Stimulated activated CD8-positive, alpha-beta memory T cell treated with anti-CD3 and anti-CD28 coated beads, Interleukin-12 subunit alpha, Interleukin-12 subunit beta, amount 100 ng/mL, for 24 hours (primary cell): ENCODE data around the gene MACROD2.
"Not testable (repeated sequence)": the region's sequence is repeated elsewhere in the genome, so short reads cannot be mapped to it uniquely, and the experiment has no call there.

Experiments used
- DNase-seq: peaks from one replicate; pipeline ENCODE4 v3.0.0-alpha.2; 2020; ENCODE audit errors: extremely low read depth

The MACROD2 gene

DNA sequence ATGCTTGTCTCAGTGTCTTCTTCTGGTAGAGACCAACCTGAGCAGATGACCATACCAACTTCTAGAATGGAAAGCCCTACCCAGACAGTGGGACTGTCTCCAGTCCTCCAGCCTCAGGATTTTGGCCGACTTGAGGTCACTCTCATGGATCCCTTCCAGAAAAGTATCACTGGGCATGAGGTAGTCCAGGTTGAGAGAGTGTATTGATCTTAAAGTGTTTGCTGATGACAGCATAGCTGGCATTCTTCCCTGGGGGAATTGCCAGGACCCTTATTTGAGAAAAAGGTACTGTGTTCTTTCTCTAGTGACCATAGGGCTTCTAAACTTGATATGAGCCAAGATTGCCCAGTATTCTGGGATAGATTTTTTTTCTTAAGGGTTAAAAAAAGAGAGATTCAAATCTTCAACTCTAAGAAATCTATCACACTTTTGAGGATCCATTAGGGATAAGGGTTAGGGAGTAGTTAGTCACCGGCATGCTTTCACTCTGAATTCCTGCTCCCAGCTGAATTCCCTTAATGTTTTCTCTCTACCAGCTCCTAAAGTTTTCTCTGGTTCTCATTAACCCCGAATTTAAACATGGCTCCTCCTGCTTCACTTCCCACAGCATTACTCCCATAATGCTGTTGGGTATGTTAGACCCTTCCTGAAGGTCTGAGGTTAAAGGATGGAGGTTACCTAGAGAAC, 415.7 kb downstream of the MACROD2 start:
- no peak for DNase-seq

DNA sequence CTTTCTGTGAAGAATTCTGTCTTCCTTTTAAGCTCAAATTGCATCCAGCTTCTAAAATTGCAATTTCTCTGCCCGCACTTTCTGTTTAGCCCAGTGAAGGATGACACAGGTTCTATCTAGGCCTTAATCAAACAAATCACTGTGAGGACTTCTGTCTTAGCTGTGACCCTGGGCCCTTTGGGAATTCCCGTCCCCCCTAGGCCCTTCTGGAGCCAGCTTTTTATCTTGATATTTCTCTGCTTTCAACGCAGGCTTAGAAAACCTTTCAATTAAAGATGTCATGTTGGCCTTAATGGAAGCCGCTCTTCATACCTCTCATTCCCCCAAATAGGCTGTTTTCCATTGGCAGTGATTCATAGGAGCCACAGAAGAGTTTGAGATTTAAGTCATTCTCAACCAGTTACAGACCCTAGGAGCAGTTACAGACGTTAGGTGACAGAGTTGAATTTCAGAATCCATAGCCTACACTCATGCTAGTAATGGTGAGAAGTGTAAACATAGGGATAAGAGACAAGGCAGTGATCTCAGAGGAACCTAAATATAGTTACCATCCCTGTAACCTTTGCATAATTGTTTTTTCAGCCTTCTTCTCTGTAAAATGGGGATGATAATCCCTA, 416.9 kb downstream of the MACROD2 start:
- DNase-seq, result no peak

DNA sequence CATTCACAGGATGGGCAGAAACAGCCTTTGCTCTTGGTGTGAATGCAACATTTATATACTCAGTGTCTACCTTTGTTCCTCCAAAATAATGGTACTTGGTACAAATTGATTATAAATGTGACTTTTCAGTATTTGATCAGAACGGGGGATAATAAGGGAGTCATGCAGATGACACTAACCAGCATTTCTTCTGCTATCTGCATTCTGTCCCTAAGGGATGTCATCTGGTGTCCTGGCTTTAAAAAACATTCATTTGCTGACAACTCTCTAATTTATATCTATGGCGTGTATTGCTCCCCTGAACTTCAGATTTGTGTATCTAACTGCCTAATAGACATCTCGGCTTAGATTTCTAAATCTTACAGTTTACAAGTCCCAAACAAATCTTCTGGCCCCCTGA, 418.5 kb downstream of the MACROD2 start:
- no peak for DNase-seq

DNA sequence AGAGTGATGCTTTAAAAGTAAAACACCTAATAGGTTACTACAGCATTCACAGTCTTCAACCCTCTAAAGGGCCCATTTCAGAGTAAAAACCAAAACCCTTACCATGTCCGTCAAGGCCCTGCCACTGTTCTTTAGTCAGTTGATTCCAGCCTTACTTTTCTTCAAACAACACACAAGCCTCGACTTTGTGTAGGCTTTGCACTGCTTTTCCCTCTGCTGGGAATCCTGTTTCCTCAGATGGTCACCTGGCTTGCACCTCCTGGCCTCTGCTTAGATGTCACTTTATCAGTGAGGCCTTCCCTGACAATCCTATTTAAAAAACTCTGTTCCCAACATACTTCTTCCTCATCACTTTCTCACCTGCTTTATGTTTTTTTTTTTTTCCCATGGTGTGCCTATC, 419.2 kb downstream of the MACROD2 start:
- DNase-seq, result no peak

DNA sequence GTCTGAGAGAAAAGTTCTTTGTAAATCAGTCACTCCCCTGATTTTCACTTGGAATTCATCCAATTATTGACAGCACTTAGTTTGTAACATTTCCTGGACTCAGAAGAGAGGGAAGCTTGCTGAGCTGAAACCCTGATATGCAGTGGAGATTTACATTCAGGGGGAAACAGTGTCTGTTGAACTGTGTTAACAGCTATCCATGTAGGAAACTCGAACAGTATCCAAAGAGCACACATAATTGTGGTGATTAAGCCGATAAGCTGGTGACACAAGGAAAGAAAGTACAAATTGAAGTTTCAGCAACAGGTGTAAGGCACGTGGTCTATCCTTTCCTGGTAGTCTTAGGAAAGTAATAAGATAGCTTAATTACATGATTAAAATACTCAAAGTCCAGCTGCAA, 420.2 kb downstream of the MACROD2 start:
- no peak for DNase-seq

DNA sequence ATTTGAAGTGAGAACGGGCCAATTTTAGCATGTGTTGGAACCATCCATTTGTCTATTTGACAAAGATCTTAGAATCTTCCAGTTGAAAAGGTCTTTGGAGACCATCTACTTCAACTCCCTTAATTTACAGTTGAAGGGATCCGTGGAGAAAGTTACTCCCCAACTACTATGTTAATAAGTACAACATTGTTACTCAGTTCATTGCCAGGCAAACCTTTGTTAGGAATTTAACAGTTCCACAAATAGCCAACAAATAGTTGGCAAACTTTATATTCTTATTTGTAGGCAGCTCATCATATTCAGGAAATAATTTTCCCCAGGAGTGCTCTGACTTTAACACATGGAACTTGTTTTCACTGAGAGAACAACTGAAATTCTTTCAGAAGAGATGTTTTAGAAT, 423.1 kb downstream of the MACROD2 start:
- no peak for DNase-seq

DNA sequence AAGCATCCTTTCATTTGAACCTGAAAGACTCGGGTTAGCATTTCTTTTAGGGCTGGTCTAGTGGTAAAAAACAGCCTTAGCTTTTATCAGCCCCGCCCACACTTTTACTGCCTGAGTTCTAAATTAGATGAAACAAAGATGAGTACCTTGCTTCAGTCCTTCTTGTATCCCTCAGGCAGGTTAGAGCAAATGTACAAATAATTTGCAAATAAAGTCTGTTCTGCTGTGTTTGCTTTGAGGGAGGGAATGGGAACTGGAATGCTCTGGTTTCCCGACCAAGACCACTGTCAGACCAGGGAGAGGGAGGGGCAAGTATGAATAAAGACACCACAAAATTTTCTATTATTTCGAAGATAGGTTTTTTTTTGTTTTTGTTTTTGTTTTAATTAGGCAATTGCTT, 427.6 kb downstream of the MACROD2 start:
- DNase-seq, result no peak

DNA sequence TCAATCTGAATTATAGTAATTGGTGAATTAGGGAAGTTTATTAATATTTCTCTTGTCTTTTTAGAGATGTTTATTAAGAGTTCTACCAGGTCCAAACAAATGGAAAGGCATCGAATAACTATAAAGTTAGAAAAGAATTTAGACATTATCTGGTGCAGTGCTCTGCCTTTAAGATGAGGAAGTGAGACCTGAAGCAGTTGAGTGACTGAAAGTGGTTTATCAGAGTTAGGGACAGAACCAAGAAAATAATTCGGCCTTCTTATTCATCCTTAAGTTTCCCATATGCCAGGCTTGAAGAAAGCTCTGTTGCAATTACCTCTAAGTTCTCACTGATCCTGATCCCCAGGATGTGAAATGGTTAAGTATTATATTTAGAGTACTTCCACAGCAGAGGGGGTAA, 436.3 kb downstream of the MACROD2 start:
- no peak for DNase-seq

DNA sequence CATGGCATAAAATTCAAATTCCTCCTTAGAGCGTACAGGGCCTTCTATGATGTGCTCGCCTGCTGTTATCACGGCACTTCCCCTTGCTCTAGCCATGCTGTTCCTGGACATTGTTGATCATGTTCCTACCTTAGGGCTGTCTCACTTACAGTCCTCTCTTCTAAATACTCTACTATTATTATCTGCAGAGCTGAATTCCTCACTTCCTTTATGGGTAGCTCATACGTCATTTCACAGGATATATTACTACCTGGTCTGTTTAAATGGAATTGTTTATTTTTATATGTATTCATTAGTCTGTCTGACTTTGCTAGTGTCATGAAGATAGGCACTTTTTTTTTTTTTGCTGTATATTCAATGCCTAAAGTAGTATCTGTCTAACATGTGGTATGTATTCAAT, 436.8 kb downstream of the MACROD2 start:
- no peak for DNase-seq

DNA sequence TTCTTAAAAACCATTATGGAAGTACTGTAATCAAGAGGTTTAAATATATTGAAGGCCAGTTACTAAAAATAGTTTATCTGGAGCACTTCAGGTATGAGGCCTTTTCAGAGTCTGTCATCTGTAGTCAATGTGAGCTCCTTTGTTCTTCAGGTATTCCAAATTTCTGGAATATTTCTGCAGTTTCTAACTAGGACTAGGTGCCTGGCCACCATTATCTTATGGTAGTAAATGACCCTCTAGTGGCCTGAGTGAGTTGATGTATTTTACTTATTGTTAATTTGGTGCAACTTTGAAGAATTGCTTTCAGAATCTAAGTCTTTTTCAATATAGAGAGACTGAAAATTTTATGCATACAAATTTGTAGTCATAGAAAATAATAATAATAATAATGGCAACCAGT, 437.3 kb downstream of the MACROD2 start:
- DNase-seq, result no peak

DNA sequence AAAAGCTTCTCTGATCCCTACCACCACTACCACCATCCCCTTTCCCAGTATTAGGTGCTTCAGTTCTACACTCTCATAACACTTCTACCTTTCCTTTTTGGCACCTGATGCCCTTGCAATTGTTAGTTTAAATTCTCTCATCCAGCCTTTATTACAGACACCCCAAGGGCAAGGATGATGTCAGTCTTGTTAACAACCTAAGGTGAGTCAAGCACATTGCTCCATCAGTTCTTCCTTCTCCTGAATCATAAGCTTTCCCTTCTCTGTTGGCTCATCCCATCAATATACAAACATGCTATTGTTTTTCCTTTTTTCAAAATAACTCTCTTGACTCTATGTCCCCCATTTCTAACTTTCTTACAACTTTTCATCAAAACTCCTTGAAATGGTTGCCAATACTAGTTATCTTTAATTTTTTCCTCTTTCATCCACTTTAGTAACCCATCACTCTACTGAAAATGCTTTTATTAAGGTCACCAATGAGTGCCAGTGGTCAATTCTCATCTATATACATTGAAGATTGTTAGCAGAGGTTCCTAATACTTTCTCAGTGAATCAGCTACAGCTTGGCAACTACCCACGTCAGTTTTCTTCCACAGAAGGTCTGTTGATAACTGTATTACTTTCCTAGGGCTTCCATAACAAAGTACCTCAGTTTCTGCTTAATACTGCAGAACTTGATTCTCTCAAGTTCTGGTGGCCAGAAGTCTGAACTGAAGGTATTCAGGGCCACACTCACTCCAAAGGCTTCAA, 439.2 kb downstream of the MACROD2 start:
- no peak for DNase-seq

DNA sequence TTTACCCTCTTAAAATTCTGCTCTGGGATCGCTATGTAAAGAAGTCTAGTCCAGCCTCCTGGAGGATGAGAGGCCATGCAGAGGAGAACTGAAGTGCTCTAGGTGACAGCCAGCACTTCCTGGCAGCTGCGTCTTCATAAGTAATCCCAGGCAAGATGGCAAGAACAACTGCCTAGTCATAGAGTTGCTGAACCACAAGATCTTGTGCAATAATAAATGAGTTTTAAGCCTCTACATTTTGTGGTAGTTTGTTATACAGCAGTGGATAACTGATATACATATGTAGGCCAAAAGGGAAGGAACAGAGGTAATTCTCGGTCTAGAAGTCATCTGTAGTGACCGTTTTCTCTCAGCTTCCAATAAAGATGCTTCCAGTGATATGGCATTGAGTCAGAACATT, 445.9 kb downstream of the MACROD2 start:
- DNase-seq, result no peak

DNA sequence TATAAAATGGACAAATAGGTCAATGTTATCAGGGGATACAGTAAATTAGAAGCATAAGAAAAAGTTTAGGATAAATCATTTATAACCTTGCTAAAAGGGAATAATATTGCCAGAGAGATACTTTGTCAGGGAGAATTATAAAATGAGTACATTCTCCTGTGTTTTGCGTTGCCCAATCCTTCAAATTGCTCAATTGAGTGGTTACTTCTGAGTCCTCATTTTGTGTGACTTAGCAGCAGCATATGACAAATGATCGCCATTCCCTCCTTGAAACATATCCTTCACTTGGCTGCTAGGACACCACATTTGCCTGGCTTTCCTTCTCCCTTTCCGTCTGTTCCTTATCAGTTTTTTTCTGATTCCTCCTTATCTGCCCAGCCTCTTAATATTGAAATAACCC, 448.8 kb downstream of the MACROD2 start:
- no peak for DNase-seq

DNA sequence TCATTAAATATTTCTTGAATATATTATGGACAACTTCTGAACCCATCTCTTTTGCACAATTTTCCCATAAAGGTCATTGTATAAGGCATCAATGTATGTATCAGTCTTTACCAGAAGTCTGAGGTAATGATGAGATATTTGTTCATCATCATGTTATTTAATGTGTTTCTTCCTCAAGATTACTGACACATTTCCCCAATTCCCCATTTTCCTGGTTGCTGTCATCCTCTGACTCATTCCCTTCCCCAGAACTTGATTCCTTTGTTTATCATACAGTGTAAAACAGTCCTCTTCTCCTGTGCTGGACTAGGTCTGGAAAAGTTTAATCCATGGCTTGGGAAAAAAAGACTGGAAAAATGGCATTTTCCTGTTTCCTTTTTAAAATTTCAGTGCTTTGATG, 450.0 kb downstream of the MACROD2 start:
- DNase-seq, result no peak

DNA sequence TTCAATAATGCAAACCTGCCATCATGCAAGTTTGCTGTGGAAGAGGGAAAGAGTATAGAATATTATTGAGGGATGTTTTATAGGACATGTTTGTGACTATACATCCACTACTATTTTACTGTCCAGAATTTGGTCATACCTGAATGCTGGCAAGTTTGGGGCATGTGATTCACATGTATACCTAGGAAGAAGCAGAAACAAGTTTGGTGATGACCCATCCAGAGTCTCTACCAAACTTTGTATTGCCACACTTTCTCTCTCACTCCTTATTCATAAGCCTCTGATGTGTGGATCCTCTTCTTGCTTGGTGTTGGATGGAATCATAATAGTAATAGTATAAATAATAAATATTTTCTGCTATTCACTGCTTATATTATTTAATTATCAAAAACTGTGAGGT, 450.6 kb downstream of the MACROD2 start:
- DNase-seq, result no peak

DNA sequence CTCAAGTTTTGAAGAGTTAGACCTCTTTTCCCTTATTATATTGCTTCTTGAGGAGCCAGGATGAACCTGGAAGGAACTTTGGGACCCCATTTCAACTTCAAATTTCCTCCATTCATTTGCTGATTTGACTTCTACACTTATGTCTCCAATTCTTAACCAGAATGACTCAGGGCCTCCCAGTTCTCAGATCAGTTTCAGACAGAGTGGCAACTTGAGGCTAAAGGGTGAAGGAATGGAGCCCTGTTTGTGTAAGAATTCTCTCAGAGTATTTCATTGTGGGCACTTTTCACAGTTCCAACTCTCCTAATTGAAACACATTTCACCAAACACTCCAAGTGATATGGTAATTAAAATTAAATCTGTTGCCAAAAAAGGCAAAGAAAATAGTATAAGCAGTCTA, 451.1 kb downstream of the MACROD2 start:
- DNase-seq, result no peak

DNA sequence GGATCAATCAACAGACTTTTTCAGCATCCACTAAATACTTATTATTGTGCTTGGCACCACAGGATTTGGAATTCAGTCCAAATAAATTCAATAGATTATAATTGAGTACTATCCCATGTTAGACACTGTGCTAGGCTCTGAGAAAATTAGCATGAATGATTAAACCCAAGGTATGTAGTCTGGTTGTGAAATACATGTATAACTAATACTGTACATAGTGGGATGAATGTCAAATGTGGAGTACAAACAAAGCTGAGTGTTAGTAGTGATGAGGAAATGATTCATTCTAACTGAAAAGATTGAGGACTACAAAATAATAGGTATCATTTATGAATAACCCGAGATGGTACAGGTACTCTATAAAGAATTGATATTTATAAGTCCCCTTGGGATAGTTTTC, 454.0 kb downstream of the MACROD2 start:
- no peak for DNase-seq

DNA sequence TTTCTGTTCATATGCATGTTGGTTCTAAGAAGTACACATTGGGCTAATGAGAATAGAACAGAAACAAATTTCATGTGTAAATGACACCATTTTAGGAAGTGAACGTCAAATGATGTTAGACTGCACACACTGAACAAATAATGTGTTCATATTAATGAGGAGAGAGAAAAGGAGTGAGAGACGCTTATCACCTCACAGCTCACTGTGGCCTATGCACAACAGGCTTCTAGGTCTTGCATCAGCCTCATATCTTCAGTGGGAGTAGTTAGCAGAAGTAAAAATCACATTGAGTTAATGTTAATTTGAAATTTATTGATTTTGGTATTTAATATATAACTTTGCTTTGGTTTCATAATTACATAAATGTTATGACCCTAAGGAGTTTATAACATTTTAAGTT, 454.9 kb downstream of the MACROD2 start:
- DNase-seq, result no peak

DNA sequence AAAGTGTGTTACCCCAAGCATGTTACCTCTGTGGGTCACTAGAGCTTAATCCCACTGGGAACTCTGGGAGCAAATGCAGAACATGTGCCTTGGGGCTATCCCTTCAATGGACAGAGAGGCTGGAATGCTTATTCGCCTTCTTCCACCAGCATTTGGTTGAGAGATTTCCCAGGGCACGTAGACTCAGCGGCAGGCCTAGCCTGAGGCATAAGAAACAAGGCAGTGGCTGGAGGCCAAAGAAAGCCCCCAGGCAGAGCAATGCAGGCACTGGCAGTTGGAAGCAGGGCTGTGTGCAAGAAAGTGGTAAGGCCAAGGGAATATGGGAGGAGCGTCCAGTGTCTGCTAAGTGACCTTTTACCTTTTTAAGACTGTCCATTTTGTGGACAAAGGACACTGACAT, 456.1 kb downstream of the MACROD2 start:
- DNase-seq, result no peak

DNA sequence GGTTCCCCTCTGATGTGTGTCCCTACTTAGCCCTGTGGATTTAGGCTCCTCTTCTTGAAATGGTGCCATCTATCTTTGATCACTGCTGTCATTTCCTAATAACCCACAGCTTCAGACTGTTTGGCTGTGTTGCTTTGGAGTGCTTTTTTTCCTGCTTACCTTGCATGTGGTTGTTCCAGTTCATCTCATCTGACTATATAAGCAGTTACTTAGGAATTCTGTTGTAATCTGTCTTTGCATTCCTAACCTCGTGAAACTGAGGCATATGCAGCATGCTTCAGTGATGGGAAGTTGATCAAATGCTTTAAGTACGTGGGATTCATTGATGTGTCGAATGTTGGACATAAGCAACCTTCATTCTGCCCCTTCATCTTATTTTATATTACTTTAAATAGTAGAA, 457.9 kb downstream of the MACROD2 start:
- no peak for DNase-seq

DNA sequence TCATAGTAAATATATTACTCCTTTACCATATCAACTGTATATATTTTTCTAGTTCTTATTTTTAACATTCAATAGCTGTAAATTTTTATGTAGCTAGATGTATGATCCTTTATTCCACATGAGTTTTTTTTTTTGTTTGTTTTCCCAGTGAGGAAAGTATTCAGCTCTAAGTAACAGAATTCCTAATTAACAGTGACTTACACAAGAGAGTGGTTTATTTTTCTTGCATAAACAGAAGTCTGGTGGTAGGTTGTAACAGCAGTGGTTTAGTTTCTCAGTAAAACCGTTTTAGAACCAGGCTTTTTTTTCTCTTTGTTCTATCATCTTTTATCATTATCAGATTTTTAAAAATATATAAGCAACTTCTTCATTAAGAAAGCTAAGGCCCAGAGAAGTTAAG, 459.0 kb downstream of the MACROD2 start:
- no peak for DNase-seq

DNA sequence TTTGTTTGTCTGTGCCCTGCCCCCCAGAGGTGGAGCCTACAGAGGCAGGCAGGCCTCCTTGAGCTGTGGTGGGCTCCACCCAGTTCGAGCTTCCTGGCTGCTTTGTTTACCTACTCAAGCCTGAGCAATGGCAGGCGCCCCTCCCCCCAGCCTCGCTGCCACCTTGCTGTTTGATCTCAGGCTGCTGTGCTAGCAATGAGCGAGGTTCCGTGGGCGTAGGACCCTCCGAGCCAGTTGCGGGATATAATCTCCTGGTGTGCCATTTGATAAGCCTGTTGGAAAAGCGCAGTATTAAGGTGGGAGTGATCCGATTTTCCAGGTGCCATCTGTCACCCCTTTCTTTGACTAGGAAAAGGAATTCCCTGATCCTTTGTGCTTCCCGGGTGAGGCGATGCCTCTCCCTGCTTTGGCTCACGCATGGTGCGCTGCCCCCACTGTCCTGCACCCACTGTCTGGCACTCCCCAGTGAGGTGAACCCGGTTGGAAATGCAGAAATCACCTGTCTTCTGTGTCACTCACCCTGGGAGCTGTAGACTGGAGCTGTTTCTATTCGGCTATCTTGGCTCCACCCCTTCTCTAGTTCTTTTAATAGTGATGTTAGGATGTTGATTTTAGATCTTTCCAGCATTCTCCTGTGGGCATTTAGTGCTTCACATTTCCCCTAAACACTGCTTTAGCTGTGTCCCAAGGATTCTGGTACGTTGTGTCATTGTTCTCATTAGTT, 471.9 kb downstream of the MACROD2 start:
- not testable (repeated sequence) for DNase-seq
